Measurements from ENCODE around the gene NCOA5. TPM values are rescaled to one million over a fixed set of nuclear protein-coding genes. Genes with fewer than 3 reads are reported as not detected.

Gene NCOA5
- total and polyA plus RNA-seq, 2 donors from 2014 or later: 15.4 to 28.3 TPM

GRCh38 chr20:46130534-46130933 lies 40.8 kb upstream of the NCOA5 start:
- H3K27ac ChIP-seq (ENCODE audit: low read depth in 2 of 2, low read length in 2 of 2): no peak overlapping the region
- peaks cover 0 to 3% (median 0%) of the 10 kb centered on the region in 3 donors for H3K4me1 ChIP-seq (ENCODE audit: control insufficient read depth in 2 of 3, insufficient read depth in 2 of 3, low read depth in 1 of 3, low read length in 3 of 3)
- H3K36me3 ChIP-seq (ENCODE audit: control insufficient read depth in 2 of 3, insufficient read depth in 3 of 3, low read length in 3 of 3): no peaks in the 10 kb centered on the region
- peak in 1 of 5 donors; percentile 51 for DNase-seq
- peaks cover 2% of the 10 kb centered on the region for H3K27me3 ChIP-seq (ENCODE audit: control insufficient read depth, insufficient read depth, low read length)
- H3K9ac ChIP-seq (ENCODE audit: low read length in 3 of 3): no peak overlapping the region
- intact Hi-C loops (cut with DNase I): no loop called here
- no peaks in the 10 kb centered on the region for H3K9me3 ChIP-seq (ENCODE audit: control insufficient read depth in 2 of 3, insufficient read depth in 1 of 3, low read length in 3 of 3)
- FAIRE-seq: no peak
- TF ChIP-seq CTCF (IDR thresholded peaks at IDR 0.05; ENCODE audit: borderline replicate concordance, extremely low read depth, insufficient read depth): no peak
- no peak overlapping the region for H3K4me3 ChIP-seq (ENCODE audit: low read length in 3 of 3)

- DNase-seq: peak in 1 of 5 donors; percentile 18
- H3K27ac ChIP-seq (ENCODE audit: low read depth in 2 of 2, low read length in 2 of 2): no peak overlapping the region
- H3K4me3 ChIP-seq (ENCODE audit: low read length in 3 of 3): no peak overlapping the region
- no peaks in the 10 kb centered on the region for H3K36me3 ChIP-seq (ENCODE audit: control insufficient read depth in 2 of 3, insufficient read depth in 3 of 3, low read length in 3 of 3)
- no peak for TF ChIP-seq CTCF (IDR thresholded peaks at IDR 0.05; ENCODE audit: borderline replicate concordance, extremely low read depth, insufficient read depth)
- peaks cover 2% of the 10 kb centered on the region for H3K27me3 ChIP-seq (ENCODE audit: control insufficient read depth, insufficient read depth, low read length)
- no peak overlapping the region for H3K9ac ChIP-seq (ENCODE audit: low read length in 3 of 3)
- no peaks in the 10 kb centered on the region for H3K9me3 ChIP-seq (ENCODE audit: control insufficient read depth in 2 of 3, insufficient read depth in 1 of 3, low read length in 3 of 3)
- no peak for FAIRE-seq
- H3K4me1 ChIP-seq (ENCODE audit: control insufficient read depth in 2 of 3, insufficient read depth in 2 of 3, low read depth in 1 of 3, low read length in 3 of 3): peaks cover 0 to 3% (median 0%) of the 10 kb centered on the region in 3 donors
- intact Hi-C loops (cut with DNase I): no loop called here
Measured at GRCh38 chr20:46129955-46130481, 40.3 kb upstream of the NCOA5 start.

GRCh38 chr20:46128310-46129151 lies 38.8 kb upstream of the NCOA5 start:
- H3K4me3 ChIP-seq (ENCODE audit: low read length in 3 of 3): no peak overlapping the region
- intact Hi-C loops (cut with DNase I): no loop called here
- FAIRE-seq: no peak

More at GRCh38 chr20:46128310-46129151, 38.8 kb upstream of the NCOA5 start:
- TF ChIP-seq CTCF (IDR thresholded peaks at IDR 0.05; ENCODE audit: borderline replicate concordance, extremely low read depth, insufficient read depth): peak; percentile 26
- no peaks in the 10 kb centered on the region for H3K36me3 ChIP-seq (ENCODE audit: control insufficient read depth in 2 of 3, insufficient read depth in 3 of 3, low read length in 3 of 3)
- peaks cover 0 to 3% (median 0%) of the 10 kb centered on the region in 3 donors for H3K4me1 ChIP-seq (ENCODE audit: control insufficient read depth in 2 of 3, insufficient read depth in 2 of 3, low read depth in 1 of 3, low read length in 3 of 3)
- no peak overlapping the region for H3K9ac ChIP-seq (ENCODE audit: low read length in 3 of 3)
- H3K27me3 ChIP-seq (ENCODE audit: control insufficient read depth, insufficient read depth, low read length): peaks cover 2% of the 10 kb centered on the region
- no peaks in the 10 kb centered on the region for H3K9me3 ChIP-seq (ENCODE audit: control insufficient read depth in 2 of 3, insufficient read depth in 1 of 3, low read length in 3 of 3)
- DNase-seq: peak; percentile 12 to 75 (median 49)
- H3K27ac ChIP-seq (ENCODE audit: low read depth in 2 of 2, low read length in 2 of 2): no peak overlapping the region

All from kidney (tissue), 14 donors.